HG02588 (cell line): ENCODE data around the gene CTNNA3.
A peak's percentile ranks its signal among the peaks of the same experiment; 100 is the strongest.

ENCODE experiments used
- ATAC-seq: cut with Tn5 transposase; IDR thresholded peaks from one replicate; pipeline ENCODE4 v1.9.1; 2021; ENCODE audit warnings: mild to moderate bottlenecking, moderate library complexity; ENCODE audit not compliant: unreplicated experiment

The CTNNA3 gene

GRCh38 chr10:66836771-66837170 lies 859.2 kb downstream of the CTNNA3 start:
- ATAC-seq = no peak

- peak; percentile 47 for ATAC-seq
Observed at GRCh38 chr10:66836057-66836456, 859.9 kb downstream of the CTNNA3 start.

GRCh38 chr10:66835400-66835799 lies 860.6 kb downstream of the CTNNA3 start:
- no peak for ATAC-seq

GRCh38 chr10:66834802-66835201 lies 861.2 kb downstream of the CTNNA3 start:
- no peak for ATAC-seq

GRCh38 chr10:66833861-66834260 lies 862.1 kb downstream of the CTNNA3 start:
- no peak for ATAC-seq

- ATAC-seq = no peak
Observed at GRCh38 chr10:66832781-66833422, 863.1 kb downstream of the CTNNA3 start.

- ATAC-seq = no peak
Observed at GRCh38 chr10:66828957-66829356, 867.0 kb downstream of the CTNNA3 start.

- no peak for ATAC-seq
Observed at GRCh38 chr10:66827353-66827752, 868.6 kb downstream of the CTNNA3 start.

GRCh38 chr10:66823301-66823700 lies 872.7 kb downstream of the CTNNA3 start:
- no peak for ATAC-seq

- ATAC-seq = no peak
Observed at GRCh38 chr10:66822801-66823200, 873.2 kb downstream of the CTNNA3 start.

GRCh38 chr10:66819691-66820090 lies 876.3 kb downstream of the CTNNA3 start:
- ATAC-seq = no peak

- ATAC-seq = no peak
Observed at GRCh38 chr10:66813122-66813521, 882.9 kb downstream of the CTNNA3 start.

GRCh38 chr10:66811211-66811610 lies 884.8 kb downstream of the CTNNA3 start:
- ATAC-seq = no peak

- no peak for ATAC-seq
Observed at GRCh38 chr10:66809402-66809801, 886.6 kb downstream of the CTNNA3 start.

- ATAC-seq = no peak
Observed at GRCh38 chr10:66805612-66806011, 890.4 kb downstream of the CTNNA3 start.

- ATAC-seq = no peak
Observed at GRCh38 chr10:66804962-66805361, 891.0 kb downstream of the CTNNA3 start.

GRCh38 chr10:66803174-66803573 lies 892.8 kb downstream of the CTNNA3 start:
- no peak for ATAC-seq

GRCh38 chr10:66799474-66799873 lies 896.5 kb downstream of the CTNNA3 start:
- no peak for ATAC-seq

GRCh38 chr10:66795866-66796265 lies 900.1 kb downstream of the CTNNA3 start:
- ATAC-seq = no peak

GRCh38 chr10:66792441-66792840 lies 903.6 kb downstream of the CTNNA3 start:
- no peak for ATAC-seq

GRCh38 chr10:66788178-66788987 lies 907.6 kb downstream of the CTNNA3 start:
- ATAC-seq = no peak

- ATAC-seq = peak; percentile 45
Observed at GRCh38 chr10:66786709-66787108, 909.3 kb downstream of the CTNNA3 start.
